Trophoblast cell (in vitro differentiated cells and primary cell): Measurements from ENCODE around the gene TXLNA.

ENCODE experiments used
- DNase-seq, 2 donors: peaks; one replicate each; pipeline ENCODE4 v3.0.0-alpha.2; 2016
- H2AFZ ChIP-seq: 2 replicates; pipeline ENCODE4 v1.6.1; 2013; ENCODE audit warnings: low read length, moderate library complexity, mild to moderate bottlenecking; ENCODE audit not compliant: insufficient read depth, poor library complexity
- H2AK5ac ChIP-seq: 2 replicates; pipeline ENCODE4 v1.6.1; 2013; ENCODE audit warnings: mild to moderate bottlenecking, low read length
- H2BK120ac ChIP-seq: 2 replicates; pipeline ENCODE4 v1.6.1; 2013; ENCODE audit warnings: low read length, mild to moderate bottlenecking, moderate library complexity; ENCODE audit not compliant: insufficient read depth, poor library complexity
- H2BK12ac ChIP-seq: 2 replicates; pipeline ENCODE4 v1.6.1; 2013; ENCODE audit warnings: mild to moderate bottlenecking, low read length, moderate library complexity
- H2BK5ac ChIP-seq: 2 replicates; pipeline ENCODE4 v1.6.1; 2013; ENCODE audit warnings: low read length, low read depth, moderate library complexity, mild to moderate bottlenecking; ENCODE audit not compliant: poor library complexity
- H3K14ac ChIP-seq: 2 replicates; pipeline ENCODE4 v1.6.1; 2013; ENCODE audit warnings: mild to moderate bottlenecking, low read length
- H3K18ac ChIP-seq: 2 replicates; pipeline ENCODE4 v1.6.1; 2013; ENCODE audit warnings: mild to moderate bottlenecking, low read length
- H3K23ac ChIP-seq: 2 replicates; pipeline ENCODE4 v1.6.1; 2013; ENCODE audit warnings: low read length
- H3K27ac ChIP-seq: 2 replicates; pipeline ENCODE4 v1.5.1; 2013; ENCODE audit warnings: low read depth, mild to moderate bottlenecking, inconsistent platforms, low read length, moderate library complexity
- H3K27me3 ChIP-seq: 2 replicates; pipeline ENCODE4 v1.6.1; 2013; ENCODE audit warnings: inconsistent platforms, mild to moderate bottlenecking, low read length, moderate library complexity; ENCODE audit not compliant: insufficient read depth
- H3K36me3 ChIP-seq, 2 experiments: 1 replicate in 1 of 2; 2 replicates in 1 of 2; pipeline ENCODE4 v1.6.1; 2013; ENCODE audit warnings: low read length in 2 of 2, mild to moderate bottlenecking in 2 of 2, moderate library complexity in 1 of 2; ENCODE audit not compliant: insufficient read depth in 2 of 2, control insufficient read depth in 1 of 2
- H3K4ac ChIP-seq: 2 replicates; pipeline ENCODE4 v1.6.1; 2013; ENCODE audit warnings: low read depth, mild to moderate bottlenecking, low read length, moderate library complexity
- H3K4me1 ChIP-seq, 2 experiments: 1 replicate in 1 of 2; 2 replicates in 1 of 2; pipeline ENCODE4 v1.6.1; 2013; ENCODE audit warnings: low read length in 2 of 2, mild to moderate bottlenecking in 2 of 2, moderate library complexity in 1 of 2; ENCODE audit not compliant: insufficient read depth in 2 of 2, control insufficient read depth in 1 of 2
- H3K4me2 ChIP-seq: 2 replicates; pipeline ENCODE4 v1.6.1; 2013; ENCODE audit warnings: inconsistent platforms, mild to moderate bottlenecking, low read length, moderate library complexity
- H3K4me3 ChIP-seq: 2 replicates; pipeline ENCODE4 v1.5.1; 2013; ENCODE audit warnings: mild to moderate bottlenecking, low read depth, low read length, inconsistent platforms
- H3K79me1 ChIP-seq: one replicate; pipeline ENCODE4 v1.6.1; 2013; ENCODE audit warnings: low read length
- H3K79me2 ChIP-seq: 2 replicates; pipeline ENCODE4 v1.6.1; 2013; ENCODE audit warnings: low read length, mild to moderate bottlenecking; ENCODE audit not compliant: control insufficient read depth, insufficient read depth, poor library complexity
- H3K9ac ChIP-seq: 2 replicates; pipeline ENCODE4 v1.6.1; 2013; ENCODE audit warnings: mild to moderate bottlenecking, low read length
- H3K9me3 ChIP-seq: 2 replicates; pipeline ENCODE4 v1.6.1; 2013; ENCODE audit warnings: low read depth, mild to moderate bottlenecking, control low read depth, inconsistent platforms, low read length; ENCODE audit not compliant: insufficient read depth
- H4K12ac ChIP-seq: 2 replicates; pipeline ENCODE4 v1.6.1; 2013; ENCODE audit warnings: low read depth, mild to moderate bottlenecking, low read length, moderate library complexity
- H4K8ac ChIP-seq: 2 replicates; pipeline ENCODE4 v1.6.1; 2013; ENCODE audit warnings: low read depth, mild to moderate bottlenecking, low read length, moderate library complexity
- H4K91ac ChIP-seq: one replicate; pipeline ENCODE4 v1.6.1; 2013; ENCODE audit warnings: low read depth, mild to moderate bottlenecking, low read length, moderate library complexity
- WGBS: extraction: QIAGEN DNeasy Blood & Tissue Kit; methylation state at CpG from one replicate; pipeline ENCODE4 v1.1.7; 2013; ENCODE audit warnings: missing lambda C conversion rate; ENCODE audit not compliant: insufficient read length, insufficient coverage; ENCODE audit errors: extremely low coverage; 5-methylcytosine and 5-hydroxymethylcytosine counted together

Gene TXLNA

DNA sequence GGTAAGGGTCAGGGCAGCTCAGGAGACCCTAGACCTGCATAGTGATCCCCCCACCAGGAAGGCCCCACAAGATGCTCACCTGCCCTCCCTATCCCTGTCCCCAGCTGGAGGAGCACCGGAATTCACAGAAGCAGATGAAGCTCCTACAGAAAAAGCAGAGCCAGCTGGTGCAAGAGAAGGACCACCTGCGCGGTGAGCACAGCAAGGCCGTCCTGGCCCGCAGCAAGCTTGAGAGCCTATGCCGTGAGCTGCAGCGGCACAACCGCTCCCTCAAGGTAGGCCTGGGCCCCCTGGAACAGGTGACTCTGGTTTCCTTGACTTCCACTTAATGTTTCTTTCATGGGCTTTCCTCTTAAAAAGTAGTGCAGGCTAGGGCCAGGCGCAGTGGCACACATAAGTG is 8.4 kb downstream of the TXLNA start:
- H2AFZ ChIP-seq = no peak overlapping the region
- H3K79me1 ChIP-seq = no peaks in the 10 kb centered on the region
- no peak overlapping the region for H3K4me2 ChIP-seq
- no peak overlapping the region for H4K91ac ChIP-seq
- H3K14ac ChIP-seq = no peak overlapping the region
- H2AK5ac ChIP-seq = no peak overlapping the region
- peaks cover 2% of the 10 kb centered on the region for H3K9me3 ChIP-seq
- H3K4me1 ChIP-seq = no peaks in the 10 kb centered on the region
- no peak overlapping the region for H2BK120ac ChIP-seq
- H2BK5ac ChIP-seq = no peak overlapping the region
- no peak overlapping the region for H3K23ac ChIP-seq
- no peak overlapping the region for H3K4me3 ChIP-seq
- peaks cover 54 to 71% of the 10 kb centered on the region in 2 experiments for H3K36me3 ChIP-seq
- H4K8ac ChIP-seq = no peak overlapping the region
- no peak for DNase-seq
- no peak overlapping the region for H4K12ac ChIP-seq
- no peak overlapping the region for H3K18ac ChIP-seq
- H2BK12ac ChIP-seq = no peak overlapping the region
- no peaks in the 10 kb centered on the region for H3K79me2 ChIP-seq
- H3K4ac ChIP-seq = no peak overlapping the region
- H3K27ac ChIP-seq = no peak overlapping the region
- H3K9ac ChIP-seq = no peak overlapping the region
- WGBS = no CpG with 5 or more reads among the region's 9 CpGs
- H3K27me3 ChIP-seq = no peaks in the 10 kb centered on the region

DNA sequence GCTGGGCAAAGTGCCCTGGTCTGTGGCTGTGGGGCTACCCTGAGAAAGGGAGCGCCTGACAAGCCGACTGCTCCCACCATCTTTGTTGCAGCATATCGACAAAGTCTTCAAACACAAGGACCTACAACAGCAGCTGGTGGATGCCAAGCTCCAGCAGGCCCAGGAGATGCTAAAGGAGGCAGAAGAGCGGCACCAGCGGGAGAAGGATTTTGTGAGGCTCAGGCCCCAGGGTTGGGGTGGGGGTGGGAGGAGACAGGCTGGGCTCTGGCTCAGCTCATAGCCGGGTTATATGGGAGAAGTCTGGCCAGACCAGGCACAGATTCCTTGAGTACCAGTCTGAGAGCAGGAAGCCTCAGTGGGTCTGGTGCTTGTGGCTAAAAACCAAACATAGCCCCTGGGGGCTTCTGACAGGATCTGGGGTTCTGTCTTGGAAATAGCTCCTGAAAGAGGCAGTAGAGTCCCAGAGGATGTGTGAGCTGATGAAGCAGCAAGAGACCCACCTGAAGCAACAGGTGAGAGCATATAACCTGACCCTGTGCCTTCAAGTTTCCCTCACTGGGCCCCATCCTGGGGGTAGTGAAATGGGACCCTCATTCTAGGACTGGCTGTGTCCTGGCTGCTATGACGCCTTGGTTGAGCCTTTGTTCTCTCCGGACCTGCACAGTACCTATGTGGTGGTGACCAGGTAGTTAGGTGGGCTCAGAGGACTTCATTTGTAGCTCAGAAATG is 12.9 kb downstream of the TXLNA start:
- Histone ChIP-seq H2BK5ac (no peak overlapping the region), H3K14ac (no peak overlapping the region), H3K4me1 (no peaks in the 10 kb centered on the region), H3K36me3 (peaks cover 80 to 93% of the 10 kb centered on the region in 2 experiments), H4K8ac (no peak overlapping the region), H3K4me2 (no peak overlapping the region), H2BK120ac (no peak overlapping the region), H2AK5ac (no peak overlapping the region), H3K79me2 (no peaks in the 10 kb centered on the region), H2BK12ac (no peak overlapping the region), H3K4me3 (no peak overlapping the region), H3K18ac (no peak overlapping the region), H2AFZ (no peak overlapping the region), H3K27ac (no peak overlapping the region), H3K4ac (no peak overlapping the region), H4K12ac (no peak overlapping the region), H3K9me3 (peaks cover 1% of the 10 kb centered on the region), H4K91ac (no peak overlapping the region), H3K23ac (no peak overlapping the region), H3K9ac (no peak overlapping the region), H3K27me3 (no peaks in the 10 kb centered on the region), H3K79me1 (no peaks in the 10 kb centered on the region)
- WGBS = no CpG with 5 or more reads among the region's 8 CpGs
- DNase-seq = no peak

DNA sequence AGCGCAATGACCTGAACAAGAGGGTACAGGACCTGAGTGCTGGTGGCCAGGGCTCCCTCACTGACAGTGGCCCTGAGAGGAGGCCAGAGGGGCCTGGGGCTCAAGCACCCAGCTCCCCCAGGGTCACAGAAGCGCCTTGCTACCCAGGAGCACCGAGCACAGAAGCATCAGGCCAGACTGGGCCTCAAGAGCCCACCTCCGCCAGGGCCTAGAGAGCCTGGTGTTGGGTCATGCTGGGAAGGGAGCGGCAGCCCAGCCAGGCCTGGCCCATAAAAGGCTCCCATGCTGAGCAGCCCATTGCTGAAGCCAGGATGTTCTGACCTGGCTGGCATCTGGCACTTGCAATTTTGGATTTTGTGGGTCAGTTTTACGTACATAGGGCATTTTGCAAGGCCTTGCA is 15.5 kb downstream of the TXLNA start:
- Histone ChIP-seq H2BK5ac (no peak overlapping the region), H3K4me3 (no peak overlapping the region), H4K12ac (no peak overlapping the region), H3K79me2 (no peaks in the 10 kb centered on the region), H3K4me2 (no peak overlapping the region), H3K4ac (no peak overlapping the region), H3K27ac (no peak overlapping the region), H3K27me3 (no peaks in the 10 kb centered on the region), H4K8ac (no peak overlapping the region), H3K4me1 (no peaks in the 10 kb centered on the region), H3K18ac (no peak overlapping the region), H3K9me3 (no peaks in the 10 kb centered on the region), H2BK120ac (no peak overlapping the region), H3K36me3 (peaks cover 66 to 77% of the 10 kb centered on the region in 2 experiments), H3K14ac (no peak overlapping the region), H3K9ac (no peak overlapping the region), H4K91ac (no peak overlapping the region), H3K79me1 (no peaks in the 10 kb centered on the region), H3K23ac (no peak overlapping the region), H2AK5ac (no peak overlapping the region), H2AFZ (no peak overlapping the region), H2BK12ac (no peak overlapping the region)
- whole genome bisulfite sequencing = no CpG with 5 or more reads among the region's 6 CpGs
- no peak for DNase-seq

DNA sequence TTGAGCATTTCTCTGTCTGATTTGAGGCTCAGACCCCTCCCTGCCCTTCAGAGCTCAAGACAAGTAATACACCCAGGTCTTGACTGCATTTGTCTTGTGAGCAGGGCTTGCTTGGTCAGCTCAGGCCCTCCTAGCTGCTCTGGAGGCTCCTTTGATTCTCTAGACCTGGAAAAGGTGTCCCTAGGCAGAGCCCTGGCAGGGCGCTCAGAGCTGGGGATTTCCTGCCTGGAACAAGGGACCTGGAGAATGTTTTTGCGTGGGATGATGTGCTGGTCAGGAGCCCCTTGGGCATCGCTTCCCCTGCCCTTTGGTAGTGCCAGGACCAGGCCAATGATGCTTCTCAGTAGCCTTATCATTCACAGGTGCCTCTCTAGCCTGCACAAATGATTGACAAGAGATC is 16.1 kb downstream of the TXLNA start:
- Histone ChIP-seq H3K14ac (no peak overlapping the region), H2AFZ (no peak overlapping the region), H2AK5ac (no peak overlapping the region), H3K27me3 (no peaks in the 10 kb centered on the region), H4K8ac (no peak overlapping the region), H4K91ac (no peak overlapping the region), H3K18ac (no peak overlapping the region), H3K79me1 (peaks cover under 1% of the 10 kb centered on the region), H3K4ac (no peak overlapping the region), H3K9ac (no peak overlapping the region), H3K9me3 (no peaks in the 10 kb centered on the region), H3K36me3 (peaks cover 62 to 72% of the 10 kb centered on the region in 2 experiments), H2BK12ac (no peak overlapping the region), H2BK120ac (no peak overlapping the region), H3K4me3 (no peak overlapping the region), H3K4me2 (no peak overlapping the region), H4K12ac (no peak overlapping the region), H3K4me1 (no peaks in the 10 kb centered on the region), H3K23ac (no peak overlapping the region), H3K27ac (no peak overlapping the region), H2BK5ac (no peak overlapping the region), H3K79me2 (no peaks in the 10 kb centered on the region)
- no CpG with 5 or more reads among the region's 3 CpGs for WGBS
- no peak for DNase-seq
